ENCODE results near the gene NAB1.
A peak's percentile ranks its signal among the peaks of the same experiment; 100 is the strongest.

The NAB1 gene

GRCh38 chr2:190648289-190649034 is 421 bp upstream of the NAB1 start (continued):
- TF ChIP-seq PATZ1 (tag by site-specific recombination; IDR thresholded peaks at IDR 0.05) (peak; percentile 73), ZBTB26 (tag by site-specific recombination; optimal IDR thresholded peaks at IDR 0.05) (peak; percentile 30), ZNF23 (tag by site-specific recombination; IDR thresholded peaks at IDR 0.05; ENCODE audit: borderline replicate concordance) (no peak), ZNF169 (tag by site-specific recombination; IDR thresholded peaks at IDR 0.05) (no peak), ZIC2 (tag by site-specific recombination; IDR thresholded peaks at IDR 0.05) (peak; percentile 63), ZNF354C (tag by site-specific recombination; IDR thresholded peaks at IDR 0.05; ENCODE audit: borderline replicate concordance, low read depth) (no peak), ZNF114 (tag by site-specific recombination; IDR thresholded peaks at IDR 0.05) (no peak), OSR2 (tag by site-specific recombination; IDR thresholded peaks at IDR 0.05) (no peak), ZNF211 (tag by site-specific recombination; IDR thresholded peaks at IDR 0.05; ENCODE audit: low read depth) (no peak), ZNF626 (tag by site-specific recombination; IDR thresholded peaks at IDR 0.05) (no peak), ZNF37A (tag by site-specific recombination; IDR thresholded peaks at IDR 0.05) (no peak), ZNF792 (tag by site-specific recombination; IDR thresholded peaks at IDR 0.05) (no peak), ZNF214 (tag by site-specific recombination; IDR thresholded peaks at IDR 0.05; ENCODE audit: borderline replicate concordance) (no peak), ZNF341 (tag by site-specific recombination; IDR thresholded peaks at IDR 0.05; ENCODE audit: low read depth) (peak; percentile 52), ZFP37 (tag by site-specific recombination; IDR thresholded peaks at IDR 0.05) (no peak), ZNF121 (tag by site-specific recombination; IDR thresholded peaks at IDR 0.05) (no peak), ZNF311 (tag by site-specific recombination; IDR thresholded peaks at IDR 0.05; ENCODE audit: borderline replicate concordance) (no peak), ZNF26 (tag by site-specific recombination; IDR thresholded peaks at IDR 0.05) (no peak), ZNF623 (tag by site-specific recombination; IDR thresholded peaks at IDR 0.05) (no peak), ZNF488 (tag by site-specific recombination; IDR thresholded peaks at IDR 0.05) (no peak), ZNF692 (tag by site-specific recombination; IDR thresholded peaks at IDR 0.05) (no peak), ZNF2 (tag by site-specific recombination; IDR thresholded peaks at IDR 0.05) (0 out of 2 replicates have a peak, but pooled peaks have one; percentile 31), MZF1 (tag by site-specific recombination; IDR thresholded peaks at IDR 0.05; ENCODE audit: borderline replicate concordance) (no peak), SALL2 (tag by site-specific recombination; IDR thresholded peaks at IDR 0.05; ENCODE audit: borderline replicate concordance) (no peak), ZNF138 (tag by site-specific recombination; IDR thresholded peaks at IDR 0.05; ENCODE audit: borderline replicate concordance) (no peak), CTCF (tag by site-specific recombination; IDR thresholded peaks at IDR 0.05) (no peak; the same call in 1 of the 2 replicates)

Measured in HEK293 (cell line).